ENCODE measurements around the gene S100A7. TPM values are rescaled to one million over a fixed set of nuclear protein-coding genes. Genes with fewer than 3 reads are reported as not detected.
"Not testable (repeated sequence)": the region's sequence is repeated elsewhere in the genome, so short reads cannot be mapped to it uniquely, and the experiment has no call there.

Gene S100A7
- total and polyA plus RNA-seq, 2 experiments from 2014 or later, result not detected

DNA sequence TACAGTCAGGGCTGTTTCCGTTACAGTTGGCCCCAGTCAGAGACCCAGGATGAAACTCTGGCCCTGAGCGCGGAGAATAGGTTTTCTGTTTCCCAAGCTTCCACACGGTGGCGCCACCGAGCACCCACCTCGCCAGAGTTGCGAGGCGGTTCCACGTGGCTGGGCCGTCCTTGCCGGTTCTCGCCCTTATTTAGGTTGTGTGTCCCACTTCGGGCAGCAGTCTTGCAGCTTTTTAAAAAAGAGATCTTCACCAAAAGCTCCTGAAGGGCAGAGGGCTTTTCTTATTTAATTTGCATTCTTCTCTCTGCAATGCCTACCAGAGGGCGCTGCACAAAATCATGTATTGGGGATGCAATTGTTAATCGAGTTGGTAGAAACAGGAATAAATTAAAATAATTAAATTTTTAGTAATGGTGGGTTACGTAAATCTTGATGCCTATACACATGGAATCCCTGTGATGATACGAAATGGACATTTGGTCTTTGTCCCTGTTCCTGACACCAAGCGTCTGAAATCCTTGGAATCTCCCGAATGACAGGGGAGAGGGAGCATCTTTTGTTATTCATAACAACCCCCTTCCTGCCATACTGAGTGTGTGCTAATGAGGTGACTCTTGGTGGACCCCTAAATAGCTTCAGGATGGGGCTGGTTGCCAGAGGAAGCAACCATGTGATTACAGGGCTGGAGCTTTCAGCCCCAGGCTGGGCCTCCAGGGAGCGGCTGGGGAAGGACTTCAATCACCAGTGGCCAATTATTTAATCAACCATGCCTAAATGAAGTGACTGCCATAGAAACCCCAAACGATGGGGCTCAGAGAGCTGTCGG, 5.6 kb upstream of the S100A7 start:
- H2AFZ ChIP-seq, result no peak overlapping the region
- no peaks in the 10 kb centered on the region for H4K20me1 ChIP-seq (ENCODE audit: insufficient read depth)
- TF ChIP-seq EZH2 (IDR thresholded peaks at IDR 0.05; ENCODE audit: insufficient read depth, poor library complexity, severe bottlenecking), result no peak
- no peak for TF ChIP-seq EZH2phosphoT487 (IDR thresholded peaks at IDR 0.05; ENCODE audit: insufficient read depth, low read depth)
- H3K9me2 ChIP-seq (ENCODE audit: insufficient read depth), result no peaks in the 10 kb centered on the region
- H3K4me1 ChIP-seq (ENCODE audit: insufficient read depth), result peaks cover 24% of the 10 kb centered on the region
- H3K27ac ChIP-seq, result no peak overlapping the region
- H3K9me3 ChIP-seq (ENCODE audit: low read depth), result no peaks in the 10 kb centered on the region
- H3K79me2 ChIP-seq (ENCODE audit: insufficient read depth), result no peaks in the 10 kb centered on the region
- no peaks in the 10 kb centered on the region for H3K36me3 ChIP-seq (ENCODE audit: low read depth)
- no peaks in the 10 kb centered on the region for H3K27me3 ChIP-seq (replicated peaks; ENCODE audit: insufficient read depth)
- no peak overlapping the region for H3K4me3 ChIP-seq
- WGBS, 2 experiments (ENCODE audit: low coverage in 1 of 2, low lambda C conversion rate in 2 of 2, missing lambda C conversion rate in 2 of 2), result 30 to 32% methylated on average over 23 of the region's 23 CpGs
- no peak overlapping the region for H3K4me2 ChIP-seq (ENCODE audit: unreplicated experiment)
- in situ Hi-C loops (cut with MboI), result no loop called here
- H3F3A ChIP-seq (ENCODE audit: insufficient read depth), result 0 out of 2 replicates have a peak, but pooled peaks cover 3% of the 10 kb centered on the region
- H3K9ac ChIP-seq, result no peak overlapping the region
- DNase-seq, result peak; percentile 72

DNA sequence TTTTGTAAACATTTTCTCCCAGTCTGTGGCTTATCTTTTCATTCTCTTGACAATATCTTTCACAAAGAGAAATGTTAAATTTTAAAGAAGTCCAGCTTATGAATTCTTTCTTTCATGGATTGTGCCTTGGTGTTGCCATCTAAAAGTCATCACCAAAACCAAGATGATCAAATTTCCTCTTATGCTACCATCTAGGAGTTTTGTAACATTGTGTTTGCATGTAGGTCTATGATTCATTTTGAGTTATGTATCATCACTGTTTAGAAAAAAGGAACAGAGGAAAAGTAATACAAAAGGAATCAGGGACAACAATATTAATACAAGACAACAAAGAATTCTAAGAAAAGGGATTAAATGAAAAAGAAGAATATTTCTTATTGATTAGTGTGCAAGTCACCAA, 2.3 kb upstream of the S100A7 start:
- H3K9me2 ChIP-seq (ENCODE audit: insufficient read depth); H3K36me3 ChIP-seq (ENCODE audit: low read depth); H3K4me3 ChIP-seq; H3K27me3 ChIP-seq (replicated peaks; ENCODE audit: insufficient read depth); H2AFZ ChIP-seq; H4K20me1 ChIP-seq (ENCODE audit: insufficient read depth); H3K4me2 ChIP-seq (ENCODE audit: unreplicated experiment); H3K9me3 ChIP-seq (ENCODE audit: low read depth); in situ Hi-C loops (cut with MboI); H3K27ac ChIP-seq; H3K9ac ChIP-seq; H3F3A ChIP-seq (ENCODE audit: insufficient read depth); H3K79me2 ChIP-seq (ENCODE audit: insufficient read depth): not testable (repeated sequence)
- peak; percentile 57 for DNase-seq
- peaks cover 16% of the 10 kb centered on the region for H3K4me1 ChIP-seq (ENCODE audit: insufficient read depth)

DNA sequence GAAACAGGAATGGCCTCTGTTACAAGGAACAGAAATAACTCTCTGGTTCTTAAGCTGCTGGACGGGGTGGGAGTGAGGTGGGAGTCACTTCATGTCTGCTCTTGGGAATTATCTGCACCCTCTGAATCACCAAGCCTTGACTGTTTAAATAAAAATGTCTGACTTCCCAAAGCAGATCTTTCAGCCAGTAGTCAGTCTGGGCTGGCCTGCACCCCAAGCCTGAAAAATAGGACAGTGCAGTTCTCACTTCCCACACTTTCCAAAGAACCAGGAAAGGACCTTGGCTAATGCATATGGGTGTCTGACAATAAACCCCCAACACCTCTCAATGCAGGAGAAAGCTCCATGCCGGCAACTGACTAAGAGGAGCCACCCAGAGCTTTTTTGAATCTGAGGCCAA, 796 bp downstream of the S100A7 start:
- Histone ChIP-seq H3K79me2 (ENCODE audit: insufficient read depth) (no peaks in the 10 kb centered on the region), H3K36me3 (ENCODE audit: low read depth) (no peaks in the 10 kb centered on the region), H3K4me2 (ENCODE audit: unreplicated experiment) (no peak overlapping the region), H3K9me2 (ENCODE audit: insufficient read depth) (no peaks in the 10 kb centered on the region), H3K27ac (no peak overlapping the region), H2AFZ (no peak overlapping the region), H4K20me1 (ENCODE audit: insufficient read depth) (no peaks in the 10 kb centered on the region), H3K9ac (no peak overlapping the region), H3K9me3 (ENCODE audit: low read depth) (no peaks in the 10 kb centered on the region), H3F3A (ENCODE audit: insufficient read depth) (0 out of 2 replicates have a peak, but pooled peaks cover 3% of the 10 kb centered on the region), H3K4me1 (ENCODE audit: insufficient read depth) (no peaks in the 10 kb centered on the region), H3K27me3 (replicated peaks; ENCODE audit: insufficient read depth) (no peaks in the 10 kb centered on the region), H3K4me3 (no peak overlapping the region)
- no peak for TF ChIP-seq EZH2 (IDR thresholded peaks at IDR 0.05; ENCODE audit: insufficient read depth, poor library complexity, severe bottlenecking)
- 40 to 42% methylated on average over 2 of the region's 2 CpGs for WGBS, 2 experiments (ENCODE audit: low coverage in 1 of 2, low lambda C conversion rate in 2 of 2, missing lambda C conversion rate in 2 of 2)
- no peak for DNase-seq
- in situ Hi-C loops (cut with MboI), result no loop called here

DNA sequence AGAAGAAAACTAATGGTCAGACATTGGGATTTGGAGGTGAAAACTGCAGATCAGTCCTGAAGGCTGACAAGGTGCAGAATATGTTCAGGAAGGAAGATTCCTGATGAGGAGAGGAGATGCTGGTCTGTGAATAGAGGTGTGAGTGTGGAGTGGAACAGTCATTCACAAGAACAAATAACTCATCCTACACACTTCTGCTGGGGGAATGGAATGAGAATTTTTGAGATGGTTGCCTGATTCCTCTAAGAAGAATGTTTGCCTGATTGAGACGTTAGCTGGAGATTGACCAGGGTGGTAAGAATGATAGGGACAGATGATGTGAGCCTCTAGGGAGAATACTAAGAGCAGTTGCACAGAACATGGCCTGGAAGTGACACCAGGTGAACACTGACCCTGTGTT, 4.1 kb downstream of the S100A7 start:
- Histone ChIP-seq H3K9me2 (ENCODE audit: insufficient read depth) (no peaks in the 10 kb centered on the region), H3F3A (ENCODE audit: insufficient read depth) (no peaks in the 10 kb centered on the region), H3K9me3 (ENCODE audit: low read depth) (no peaks in the 10 kb centered on the region), H3K79me2 (ENCODE audit: insufficient read depth) (no peaks in the 10 kb centered on the region), H3K27me3 (replicated peaks; ENCODE audit: insufficient read depth) (no peaks in the 10 kb centered on the region), H2AFZ (no peak overlapping the region), H3K4me3 (no peak overlapping the region), H3K27ac (no peak overlapping the region), H3K4me1 (ENCODE audit: insufficient read depth) (no peaks in the 10 kb centered on the region), H3K9ac (no peak overlapping the region), H4K20me1 (ENCODE audit: insufficient read depth) (no peaks in the 10 kb centered on the region), H3K36me3 (ENCODE audit: low read depth) (no peaks in the 10 kb centered on the region), H3K4me2 (ENCODE audit: unreplicated experiment) (no peak overlapping the region)
- WGBS, 2 experiments (ENCODE audit: low coverage in 1 of 2, low lambda C conversion rate in 2 of 2, missing lambda C conversion rate in 2 of 2), result 6 to 10% methylated on average over 1 of the region's 1 CpG
- no peak for DNase-seq
- no peak for TF ChIP-seq EZH2phosphoT487 (IDR thresholded peaks at IDR 0.05; ENCODE audit: insufficient read depth, low read depth)
- no peak for TF ChIP-seq EZH2 (IDR thresholded peaks at IDR 0.05; ENCODE audit: insufficient read depth, poor library complexity, severe bottlenecking)
- in situ Hi-C loops (cut with MboI), result no loop called here

DNA sequence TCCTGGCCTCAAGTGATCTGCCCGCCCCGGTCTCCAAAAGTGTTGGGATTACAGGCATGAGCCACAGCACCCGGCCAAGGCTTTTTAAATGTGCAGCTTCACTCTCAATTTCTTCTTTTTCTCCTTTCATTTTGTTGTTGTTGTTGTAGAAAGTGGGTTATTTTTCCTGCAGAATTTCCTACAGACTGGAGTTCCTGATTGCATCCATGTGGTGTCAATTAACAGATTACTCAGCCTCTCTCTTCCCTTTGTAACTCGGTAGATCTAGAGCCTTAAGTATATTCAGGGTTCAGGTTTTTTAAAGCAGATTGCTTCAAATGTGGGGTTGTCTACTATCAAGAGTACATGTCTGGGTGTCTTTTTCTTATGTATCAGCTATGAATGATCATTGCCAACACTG, 11.6 kb downstream of the S100A7 start:
- Histone ChIP-seq H3K4me1 (ENCODE audit: insufficient read depth) (peaks cover 25% of the 10 kb centered on the region), H3F3A (ENCODE audit: insufficient read depth) (peaks cover 19% of the 10 kb centered on the region)
- H3K27me3 ChIP-seq (replicated peaks; ENCODE audit: insufficient read depth); H3K79me2 ChIP-seq (ENCODE audit: insufficient read depth); H3K9me2 ChIP-seq (ENCODE audit: insufficient read depth); H2AFZ ChIP-seq; H3K27ac ChIP-seq; H3K9ac ChIP-seq; H3K36me3 ChIP-seq (ENCODE audit: low read depth); H3K4me2 ChIP-seq (ENCODE audit: unreplicated experiment); H3K9me3 ChIP-seq (ENCODE audit: low read depth); in situ Hi-C loops (cut with MboI); H4K20me1 ChIP-seq (ENCODE audit: insufficient read depth); H3K4me3 ChIP-seq: not testable (repeated sequence)
- DNase-seq, result peak; percentile 31
- WGBS, 2 experiments (ENCODE audit: low coverage in 1 of 2, low lambda C conversion rate in 2 of 2, missing lambda C conversion rate in 2 of 2), result 66 to 72% methylated on average over 4 of the region's 4 CpGs
